Stimulated activated CD8-positive, alpha-beta memory T cell treated with anti-CD3 and anti-CD28 coated beads, Interleukin-12 subunit alpha, Interleukin-12 subunit beta, amount 100 ng/mL, for 4 hours (primary cell): Measurements from ENCODE around the gene MCTP1.

Source experiments
- DNase-seq: peaks from one replicate; pipeline ENCODE4 v3.0.0-alpha.2; 2020; ENCODE audit warnings: low read depth

Gene MCTP1

DNA sequence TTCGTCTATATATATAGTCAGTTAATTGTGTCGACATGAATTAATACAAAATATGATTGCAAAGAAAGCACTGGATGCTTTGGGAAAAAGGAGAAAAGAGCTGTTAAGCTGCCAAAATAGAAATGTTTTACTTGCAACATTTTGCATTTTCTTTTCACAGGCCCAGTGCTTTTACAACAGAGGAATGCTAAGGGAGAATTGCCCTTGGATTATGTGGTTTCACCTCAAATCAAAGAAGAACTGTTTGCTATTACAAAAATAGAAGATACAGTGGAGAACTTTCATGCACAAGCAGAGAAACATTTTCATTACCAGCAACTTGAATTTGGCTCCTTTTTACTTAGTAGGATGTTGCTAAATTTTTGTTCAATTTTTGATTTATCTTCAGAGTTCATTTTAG, 590.2 kb downstream of the MCTP1 start:
- no peak for DNase-seq

DNA sequence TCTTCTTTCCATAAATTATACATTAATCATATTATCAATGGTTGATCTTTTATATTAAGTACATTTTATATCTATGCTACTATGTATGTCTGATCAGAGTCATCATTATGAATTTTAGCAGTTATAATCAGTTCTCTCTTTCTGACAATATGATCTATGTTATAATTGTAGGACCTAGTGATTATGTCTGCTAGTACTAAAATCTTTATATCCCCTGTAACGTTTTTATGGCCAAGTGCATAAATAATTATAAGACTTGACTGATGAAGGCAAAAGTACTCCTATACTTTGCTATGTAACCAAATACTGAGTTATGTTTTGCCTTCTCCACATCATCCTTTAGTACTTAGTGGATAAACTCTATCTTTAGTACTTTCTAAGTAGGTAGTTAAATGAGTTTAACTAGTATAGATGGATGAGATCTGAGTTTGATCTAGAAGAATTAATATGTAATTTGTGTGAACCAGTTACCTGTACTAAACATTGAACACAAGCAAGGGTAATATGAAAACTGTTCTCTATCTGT, 591.0 kb downstream of the MCTP1 start:
- no peak for DNase-seq

DNA sequence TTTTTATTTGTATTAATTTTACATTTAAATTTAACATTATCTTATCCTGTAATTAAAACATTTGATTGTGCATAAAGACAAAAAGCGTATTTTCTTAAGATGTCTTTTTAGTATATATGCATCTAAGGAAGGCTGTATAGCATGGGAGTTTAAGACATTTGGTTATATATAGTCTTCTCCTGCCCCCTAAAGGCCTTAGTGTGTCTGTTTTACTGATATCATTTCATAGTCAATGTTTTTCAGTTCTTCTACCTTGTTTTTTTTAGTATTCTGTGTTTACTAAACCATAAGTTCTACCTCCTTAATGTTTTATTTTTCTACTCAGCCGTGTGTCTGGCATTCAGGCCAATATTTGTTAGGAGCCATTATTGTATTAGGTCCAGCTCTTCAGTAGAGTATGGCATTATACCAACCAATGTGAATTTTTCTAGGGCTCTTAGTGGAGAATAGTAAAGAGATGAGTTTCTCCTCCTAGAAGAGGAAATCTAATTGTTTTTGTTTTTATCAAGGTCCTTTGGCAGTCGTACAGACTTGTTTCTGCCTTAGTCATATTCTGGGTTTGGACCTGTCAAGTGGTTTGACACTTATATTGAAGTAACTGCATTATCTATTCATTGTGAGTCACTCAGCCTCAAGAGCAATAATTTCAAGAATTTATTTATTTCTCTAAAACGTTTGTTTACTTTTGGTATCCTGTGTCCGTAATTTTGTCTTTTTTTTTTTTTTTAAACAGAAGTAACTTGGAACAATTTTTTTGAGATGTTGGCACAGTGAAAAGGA, 591.7 kb downstream of the MCTP1 start:
- no peak for DNase-seq

GRCh38 chr5:94692581-94692980, 592.3 kb downstream of the MCTP1 start:
- no peak for DNase-seq

- no peak for DNase-seq
Observed at GRCh38 chr5:94691949-94692348, 592.9 kb downstream of the MCTP1 start.

DNA sequence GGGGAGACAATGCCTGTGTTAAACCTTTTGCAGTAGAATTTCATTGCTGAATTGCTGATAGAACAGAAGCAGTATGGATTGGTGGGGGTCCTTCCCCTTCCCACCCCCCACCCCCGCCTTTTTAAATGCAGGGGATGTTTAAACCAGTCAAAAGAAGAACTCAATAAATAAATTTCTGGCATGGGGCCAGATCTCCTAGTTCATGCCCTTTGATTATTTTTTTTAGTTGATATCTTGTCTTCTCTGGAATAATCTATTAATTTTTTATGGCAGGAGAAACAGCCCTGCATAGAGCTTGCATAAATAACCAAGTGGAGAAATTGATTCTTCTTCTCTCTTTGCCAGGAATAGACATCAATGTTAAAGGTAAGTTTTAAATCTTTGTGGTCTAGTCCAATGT, 593.6 kb downstream of the MCTP1 start:
- DNase-seq = no peak

- DNase-seq = no peak
Observed at GRCh38 chr5:94690778-94691177, 594.1 kb downstream of the MCTP1 start.

- DNase-seq = no peak
Observed at GRCh38 chr5:94689908-94690307, 595.0 kb downstream of the MCTP1 start.

GRCh38 chr5:94682814-94683520, 601.9 kb downstream of the MCTP1 start:
- DNase-seq = no peak

- no peak for DNase-seq
Observed at GRCh38 chr5:94675965-94676618, 608.8 kb downstream of the MCTP1 start.

- no peak for DNase-seq
Observed at GRCh38 chr5:94674490-94675382, 610.2 kb downstream of the MCTP1 start.

- DNase-seq = no peak
Observed at GRCh38 chr5:94672746-94673145, 612.1 kb downstream of the MCTP1 start.

- DNase-seq = no peak
Observed at GRCh38 chr5:94670726-94671125, 614.2 kb downstream of the MCTP1 start.

- DNase-seq = no peak
Observed at GRCh38 chr5:94667937-94668336, 617.0 kb downstream of the MCTP1 start.

DNA sequence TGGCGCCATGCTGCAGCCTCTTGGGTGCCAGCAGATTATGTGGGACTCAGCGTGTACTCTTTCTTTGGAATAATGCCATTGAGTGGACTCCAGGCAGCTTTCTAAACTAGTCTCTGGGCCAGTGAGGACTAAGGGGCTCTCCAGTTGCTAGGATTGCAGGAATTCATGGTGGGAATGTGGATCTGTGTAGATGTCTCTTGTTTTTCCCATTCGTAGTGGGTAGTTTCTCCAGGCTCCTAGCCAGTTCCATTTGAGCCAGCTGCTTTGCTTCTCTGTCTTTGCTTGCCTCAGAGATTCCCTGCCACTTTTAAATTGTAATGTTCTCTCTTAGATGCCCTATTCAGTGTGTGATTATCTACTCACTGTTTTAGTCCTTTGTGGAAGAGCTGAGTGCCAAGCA, 623.8 kb downstream of the MCTP1 start:
- no peak for DNase-seq

DNA sequence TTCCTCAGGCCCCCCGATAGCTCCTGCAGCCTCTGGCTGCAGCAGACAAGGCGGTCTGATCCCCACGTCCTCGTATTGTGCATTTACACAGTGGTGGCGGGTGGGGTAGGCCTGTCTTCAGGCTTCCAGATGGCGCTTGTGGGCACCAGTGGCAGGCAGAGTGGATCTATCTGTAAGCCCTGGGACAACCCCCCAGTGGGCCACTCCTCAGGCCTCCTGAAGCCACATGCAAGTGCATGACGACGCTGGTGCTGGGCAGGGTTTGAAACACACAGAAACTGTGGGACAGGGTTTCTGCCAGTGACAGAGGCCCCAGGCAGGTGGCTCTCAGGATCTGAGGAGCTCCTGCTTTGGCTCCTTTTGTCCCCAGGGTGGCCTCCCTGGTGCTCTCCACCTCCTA, 624.4 kb downstream of the MCTP1 start:
- no peak for DNase-seq

DNA sequence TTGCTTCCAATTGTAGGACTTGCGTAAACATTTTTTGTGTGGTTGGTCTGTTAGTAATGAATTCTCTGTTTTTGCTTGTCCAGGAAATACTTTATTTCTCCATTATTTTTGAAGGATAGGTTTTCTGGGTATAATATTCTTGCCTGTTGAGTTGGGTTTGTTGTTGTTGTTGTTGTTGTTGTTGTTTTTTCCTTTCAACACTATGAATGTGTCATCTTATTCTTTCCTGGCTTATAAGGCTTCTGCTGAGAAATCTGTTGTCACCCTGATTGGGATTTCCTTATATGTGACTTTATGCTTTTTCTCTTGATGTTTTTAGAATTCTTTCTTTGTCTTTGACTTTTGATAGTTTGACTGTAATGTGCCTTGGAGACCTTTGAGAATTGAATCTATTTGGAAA, 626.6 kb downstream of the MCTP1 start:
- DNase-seq = no peak
